ENCODE measurements around the gene SMAP1.

GRCh38 chr6:70841112-70841511 is 173.4 kb downstream of the SMAP1 start:
- TF ChIP-seq ZBTB8A (tag by site-specific recombination; IDR thresholded peaks at IDR 0.05) (no peak), ZNF530 (tag by site-specific recombination; IDR thresholded peaks at IDR 0.05; ENCODE audit: low read depth) (no peak), PBX3 (CRISPR knock-in tag; IDR thresholded peaks at IDR 0.05) (no peak)
